Measurements from ENCODE around the gene SSTR5. TPM values are rescaled to one million over a fixed set of nuclear protein-coding genes. Genes with fewer than 3 reads are reported as not detected.

Gene SSTR5
- total RNA-seq, 4 donors from 2014 or later = not detected

- no CpG with 5 or more reads among the region's 15 CpGs for WGBS, 2 donors
- TF ChIP-seq, protein P1, sequence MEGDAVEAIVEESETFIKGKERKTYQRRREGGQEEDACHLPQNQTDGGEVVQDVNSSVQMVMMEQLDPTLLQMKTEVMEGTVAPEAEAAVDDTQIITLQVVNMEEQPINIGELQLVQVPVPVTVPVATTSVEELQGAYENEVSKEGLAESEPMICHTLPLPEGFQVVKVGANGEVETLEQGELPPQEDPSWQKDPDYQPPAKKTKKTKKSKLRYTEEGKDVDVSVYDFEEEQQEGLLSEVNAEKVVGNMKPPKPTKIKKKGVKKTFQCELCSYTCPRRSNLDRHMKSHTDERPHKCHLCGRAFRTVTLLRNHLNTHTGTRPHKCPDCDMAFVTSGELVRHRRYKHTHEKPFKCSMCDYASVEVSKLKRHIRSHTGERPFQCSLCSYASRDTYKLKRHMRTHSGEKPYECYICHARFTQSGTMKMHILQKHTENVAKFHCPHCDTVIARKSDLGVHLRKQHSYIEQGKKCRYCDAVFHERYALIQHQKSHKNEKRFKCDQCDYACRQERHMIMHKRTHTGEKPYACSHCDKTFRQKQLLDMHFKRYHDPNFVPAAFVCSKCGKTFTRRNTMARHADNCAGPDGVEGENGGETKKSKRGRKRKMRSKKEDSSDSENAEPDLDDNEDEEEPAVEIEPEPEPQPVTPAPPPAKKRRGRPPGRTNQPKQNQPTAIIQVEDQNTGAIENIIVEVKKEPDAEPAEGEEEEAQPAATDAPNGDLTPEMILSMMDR (IDR thresholded peaks at IDR 0.05) = no peak
- intact Hi-C loops (cut with DNase I) = no loop called here
- Histone ChIP-seq H3K27me3 (peaks cover 0 to 66% (median 0%) of the 10 kb centered on the region in 4 donors), H3K36me3 (no peaks in the 10 kb centered on the region), H3K9me3 (no peaks in the 10 kb centered on the region), H3K4me3 (no peak overlapping the region), H3K4me1 (peaks cover 0 to 16% (median 0%) of the 10 kb centered on the region in 3 donors), H3K27ac (no peak overlapping the region)
- no peak for DNase-seq
These were observed 36.4 kb upstream of the SSTR5 start for GRCh38 chr16:1036166-1036565.

DNA sequence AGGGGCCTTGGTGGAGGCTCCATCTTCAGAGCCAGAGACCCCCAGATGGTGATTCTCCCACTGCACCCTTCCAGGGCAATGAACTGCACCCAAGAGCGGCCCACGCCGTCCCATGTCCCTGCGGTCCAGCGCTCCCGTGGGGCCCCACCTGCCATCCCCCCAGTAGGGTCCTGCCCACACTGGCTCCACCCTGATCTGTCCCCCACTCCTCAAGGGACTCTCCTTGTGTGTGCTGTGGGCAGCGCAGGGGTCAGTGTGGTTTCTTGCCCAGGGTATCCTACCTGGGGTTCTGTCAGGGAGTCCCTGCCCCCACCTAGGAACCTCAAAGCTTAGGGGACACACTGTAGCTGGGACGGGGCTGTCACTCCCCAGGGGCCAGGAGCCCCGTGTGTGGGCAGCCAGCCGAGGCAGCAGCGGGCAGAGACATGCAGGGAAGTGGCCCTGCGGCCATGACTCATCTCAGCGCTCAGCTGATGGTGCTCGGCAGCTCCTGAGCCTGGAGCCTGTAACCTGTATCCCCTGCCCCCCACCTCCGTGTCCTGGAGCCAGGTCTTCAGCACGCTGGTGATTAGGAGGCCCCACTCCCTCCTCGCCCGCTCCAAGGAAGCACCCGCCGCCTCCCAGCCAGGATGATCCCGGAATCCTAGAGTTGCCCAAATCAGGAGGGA lies 35.7 kb upstream of the SSTR5 start:
- Histone ChIP-seq H3K27ac (no peak overlapping the region), H3K9me3 (no peaks in the 10 kb centered on the region), H3K36me3 (no peaks in the 10 kb centered on the region), H3K4me3 (no peak overlapping the region), H3K27me3 (peaks cover 0 to 65% (median 0%) of the 10 kb centered on the region in 4 donors), H3K4me1 (peaks cover 0 to 16% (median 0%) of the 10 kb centered on the region in 3 donors)
- TF ChIP-seq, protein P1 (IDR thresholded peaks at IDR 0.05) = no peak
- no peak for TF ChIP-seq POLR2A (IDR thresholded peaks at IDR 0.05)
- 20% methylated on average over 1 of the region's 21 CpGs; no CpG with 5 or more reads in 1 of the 2 donors for WGBS, 2 donors
- no peak for DNase-seq
- intact Hi-C loops (cut with DNase I) = no loop called here

DNA sequence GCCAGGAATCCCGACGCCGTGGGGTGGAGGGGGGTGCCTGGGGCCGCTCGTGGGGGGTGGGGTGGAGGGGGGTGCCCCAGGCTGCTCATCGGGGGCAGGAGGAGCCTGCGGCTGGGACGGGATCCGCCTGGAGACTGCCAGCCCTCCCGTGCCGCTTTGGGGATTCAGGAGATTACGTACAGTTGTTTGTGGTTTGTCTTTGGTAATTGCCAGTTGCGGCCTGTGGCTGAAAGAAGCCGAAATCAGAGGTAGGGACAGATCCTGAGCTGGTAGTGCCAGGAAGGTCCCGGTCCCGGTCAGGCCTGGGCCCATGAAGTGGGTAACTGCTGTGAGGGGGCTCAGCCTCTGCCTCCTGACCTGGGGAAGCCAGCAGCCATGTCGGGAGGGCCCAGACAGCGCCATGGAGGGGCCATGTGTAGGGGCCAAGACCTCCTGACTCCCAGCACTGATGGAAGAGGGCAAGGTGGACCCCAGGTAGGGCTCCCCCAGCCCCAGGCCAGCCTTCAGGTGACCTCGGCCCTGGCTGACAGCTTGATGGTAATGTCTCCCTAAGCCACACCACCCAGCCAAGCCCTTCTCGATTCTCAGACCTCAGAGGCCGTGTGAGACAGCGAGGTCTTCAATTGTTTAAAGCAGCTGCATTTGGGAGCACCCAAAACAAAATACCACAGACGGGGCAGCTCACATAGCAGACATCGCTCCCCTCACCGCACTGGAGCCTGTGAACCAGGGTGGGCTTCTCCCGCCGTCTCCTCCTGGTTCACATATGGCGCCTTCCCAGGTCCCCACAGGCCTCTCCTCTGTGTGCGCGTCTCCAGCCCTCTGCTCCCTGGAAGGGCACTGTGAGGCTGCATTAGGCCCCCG lies 34.9 kb upstream of the SSTR5 start:
- Histone ChIP-seq H3K9me3 (no peaks in the 10 kb centered on the region), H3K4me3 (no peak overlapping the region), H3K4me1 (peaks cover 0 to 16% (median 0%) of the 10 kb centered on the region in 3 donors), H3K27ac (no peak overlapping the region), H3K27me3 (peaks cover 0 to 67% (median 0%) of the 10 kb centered on the region in 4 donors), H3K36me3 (no peaks in the 10 kb centered on the region)
- WGBS, 2 donors = 61 to 94% methylated on average over 5 to 14 of the region's 31 CpGs
- TF ChIP-seq, protein P1 (IDR thresholded peaks at IDR 0.05) = no peak
- TF ChIP-seq POLR2A (IDR thresholded peaks at IDR 0.05) = no peak
- no peak for DNase-seq
- intact Hi-C loops (cut with DNase I) = no loop called here

DNA sequence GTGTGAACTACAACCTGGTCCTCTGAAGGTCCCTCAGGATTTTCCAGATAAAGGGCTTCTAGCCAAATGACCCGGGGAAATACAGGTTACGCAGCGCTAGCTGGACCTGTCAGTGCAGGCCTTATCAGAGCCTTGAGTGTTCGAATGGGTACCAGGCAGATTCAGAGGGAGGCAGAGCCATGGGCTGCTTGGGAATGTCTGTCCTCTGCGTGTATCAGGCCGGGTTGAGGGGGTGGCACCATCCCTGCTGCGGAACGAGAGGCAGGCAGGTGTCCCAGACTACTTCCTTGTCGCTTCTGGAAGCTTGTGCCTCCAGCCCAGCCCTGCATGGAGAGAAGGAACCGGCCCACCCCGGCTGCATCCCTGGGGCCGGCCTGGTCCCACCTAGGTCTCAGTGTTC lies 33.6 kb upstream of the SSTR5 start:
- H3K27me3 ChIP-seq = peaks cover 0 to 78% (median 0%) of the 10 kb centered on the region in 4 donors
- peaks cover 0 to 16% (median 0%) of the 10 kb centered on the region in 3 donors for H3K4me1 ChIP-seq
- intact Hi-C loops (cut with DNase I) = no loop called here
- TF ChIP-seq POLR2A (IDR thresholded peaks at IDR 0.05) = no peak
- TF ChIP-seq, protein P1 (IDR thresholded peaks at IDR 0.05) = no peak
- no peak for DNase-seq
- no peak overlapping the region for H3K4me3 ChIP-seq
- no peaks in the 10 kb centered on the region for H3K9me3 ChIP-seq
- H3K27ac ChIP-seq = no peak overlapping the region
- WGBS, 2 donors = 56% methylated on average over 5 of the region's 12 CpGs; no CpG with 5 or more reads in 1 of the 2 donors
- no peaks in the 10 kb centered on the region for H3K36me3 ChIP-seq

DNA sequence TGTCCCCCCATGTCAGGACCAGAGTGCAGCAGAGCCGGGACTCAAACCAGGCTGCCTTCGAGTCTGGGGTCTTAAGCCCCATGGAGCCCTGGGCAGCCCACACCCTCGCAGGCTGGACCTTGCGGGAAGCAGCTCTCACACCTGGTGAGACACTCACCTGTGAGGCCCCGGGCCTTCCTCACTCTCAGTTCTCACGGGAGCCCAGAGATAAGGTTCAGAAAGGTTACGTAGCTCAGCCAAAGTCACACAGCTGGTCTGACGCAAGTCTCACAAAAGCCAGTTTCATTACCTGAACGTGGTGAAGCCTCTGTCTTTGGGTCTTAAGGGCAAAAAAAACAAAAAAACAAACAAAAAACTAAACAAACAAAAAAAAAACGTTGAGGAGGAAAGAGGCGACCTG lies 32.8 kb upstream of the SSTR5 start:
- H3K9me3 ChIP-seq = no peaks in the 10 kb centered on the region
- H3K27me3 ChIP-seq = peaks cover 0 to 86% (median 2%) of the 10 kb centered on the region in 4 donors
- 50 to 57% methylated on average over 2 to 6 of the region's 11 CpGs for WGBS, 2 donors
- no peak overlapping the region for H3K4me3 ChIP-seq
- no peaks in the 10 kb centered on the region for H3K36me3 ChIP-seq
- intact Hi-C loops (cut with DNase I) = no loop called here
- no peak for DNase-seq
- H3K27ac ChIP-seq = no peak overlapping the region
- TF ChIP-seq POLR2A (IDR thresholded peaks at IDR 0.05) = no peak
- TF ChIP-seq, protein P1 (IDR thresholded peaks at IDR 0.05) = no peak
- H3K4me1 ChIP-seq = peaks cover 0 to 16% (median 0%) of the 10 kb centered on the region in 3 donors
